HG03066 (cell line): ENCODE results near the gene TEAD1.

ENCODE experiments used
- ATAC-seq: cut with Tn5 transposase; IDR thresholded peaks from one replicate; pipeline ENCODE4 v1.9.1; 2021; ENCODE audit warnings: low read depth; ENCODE audit not compliant: unreplicated experiment

TEAD1 gene

DNA sequence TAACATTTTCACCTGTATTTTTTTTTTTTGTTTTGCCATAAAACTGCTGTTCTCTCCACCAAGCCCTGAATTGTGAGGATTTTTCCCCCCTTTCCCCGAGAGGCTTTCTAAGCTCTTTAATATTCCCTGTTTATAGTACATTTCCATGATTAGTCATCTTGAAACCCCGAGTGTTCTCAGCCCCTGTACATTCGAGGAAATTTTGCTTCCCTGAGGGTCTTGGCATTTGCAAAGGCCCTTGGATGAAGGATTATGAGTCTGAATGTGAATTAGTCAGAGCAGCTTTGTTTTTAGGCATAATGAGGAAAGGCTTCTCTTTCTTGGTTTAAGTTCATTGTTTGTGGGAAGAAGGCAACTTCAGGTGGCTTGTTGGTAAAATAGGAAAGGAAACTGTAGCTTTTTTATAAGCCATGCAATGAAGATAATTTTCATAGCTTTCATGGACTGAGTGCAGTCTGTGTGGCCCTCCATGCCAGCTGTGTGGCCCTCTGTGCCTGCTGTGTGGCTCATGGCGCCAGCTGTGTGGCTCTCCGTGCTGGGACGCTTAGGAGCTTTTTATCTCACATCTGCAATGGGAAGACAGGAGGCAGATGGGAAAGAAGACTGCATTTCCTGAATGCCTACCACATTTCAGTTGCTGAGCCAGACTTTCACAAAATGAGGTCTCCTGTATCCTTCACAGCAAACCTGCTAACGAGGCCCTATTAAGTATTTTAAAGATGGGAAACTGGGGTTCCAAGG lies 129.0 kb downstream of the TEAD1 start:
- ATAC-seq, result no peak

DNA sequence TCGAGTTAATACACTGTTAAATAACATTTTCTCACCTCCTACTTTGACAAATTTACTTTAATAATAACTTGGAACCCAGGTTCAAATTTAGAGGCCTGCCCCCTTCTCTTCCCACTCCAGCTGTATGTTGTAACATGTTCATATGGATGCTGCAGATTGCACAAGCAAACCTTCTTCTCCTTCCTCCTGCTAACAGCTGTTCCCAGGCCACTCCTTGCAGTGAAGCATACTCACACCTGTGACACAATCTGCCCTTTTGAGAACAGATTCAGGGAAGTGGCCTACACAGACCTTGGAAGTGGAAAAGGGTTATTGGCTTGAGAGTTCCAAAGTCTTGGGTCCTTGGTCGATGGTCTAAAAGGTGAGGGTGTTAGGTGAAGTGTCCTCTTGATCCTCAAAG lies 131.9 kb downstream of the TEAD1 start:
- no peak for ATAC-seq

DNA sequence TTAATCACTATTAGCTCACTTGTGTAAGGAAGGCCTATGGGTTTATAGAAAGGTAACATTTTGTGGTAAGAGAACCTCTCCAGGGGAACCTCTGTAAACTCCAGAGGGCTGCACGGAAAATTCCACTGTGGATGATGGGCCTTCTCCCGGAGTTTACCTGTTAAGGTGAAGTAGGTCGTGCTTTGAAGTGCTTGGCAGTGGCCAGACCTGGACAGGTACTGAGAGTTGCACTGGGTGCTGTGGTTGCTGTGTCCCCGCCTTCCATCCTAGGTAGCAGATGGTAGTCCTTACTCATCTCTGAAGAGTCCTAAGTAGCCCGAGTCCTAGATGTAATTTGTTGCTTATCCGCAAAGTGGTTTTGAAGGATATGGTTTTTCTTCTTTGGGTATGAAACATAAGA lies 133.4 kb downstream of the TEAD1 start:
- no peak for ATAC-seq

DNA sequence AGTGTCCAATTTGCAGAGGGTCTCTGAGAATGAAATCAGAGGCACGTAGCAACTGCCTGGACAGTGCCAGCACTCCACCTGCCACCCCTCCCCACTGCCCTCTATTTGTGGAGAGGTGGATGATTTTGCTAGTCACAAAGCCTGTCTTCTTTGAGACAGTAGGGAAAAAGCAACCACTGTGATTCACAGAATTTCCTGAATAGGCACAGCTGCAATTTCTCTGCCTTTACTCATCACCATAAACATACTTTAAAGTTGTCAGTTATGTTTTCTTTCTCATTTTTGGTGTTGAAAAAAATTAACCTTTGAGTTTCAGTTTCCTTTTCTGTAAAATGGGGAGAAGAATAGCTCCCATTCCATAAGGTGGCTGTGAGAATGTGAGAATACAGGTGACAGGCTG lies 134.3 kb downstream of the TEAD1 start:
- ATAC-seq, result no peak

DNA sequence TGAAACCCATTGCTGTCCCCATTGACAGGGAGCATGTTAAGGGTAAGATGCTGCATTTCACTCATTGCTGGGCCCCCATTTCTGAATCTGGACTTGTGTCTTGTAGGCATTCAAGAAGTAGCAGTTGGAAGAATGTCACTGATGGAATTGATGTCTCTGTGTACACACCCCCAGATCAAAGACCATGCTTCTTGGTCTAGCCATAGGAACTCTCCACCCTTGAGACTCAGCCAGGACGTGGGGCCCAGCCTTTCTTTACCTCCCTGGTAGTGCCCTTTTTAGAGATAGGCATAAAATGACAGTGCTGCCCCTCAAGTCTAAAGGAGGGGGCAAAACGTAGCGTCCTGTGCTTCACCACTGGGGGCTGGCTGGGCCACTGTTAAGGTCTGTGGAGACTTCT lies 135.1 kb downstream of the TEAD1 start:
- no peak for ATAC-seq

DNA sequence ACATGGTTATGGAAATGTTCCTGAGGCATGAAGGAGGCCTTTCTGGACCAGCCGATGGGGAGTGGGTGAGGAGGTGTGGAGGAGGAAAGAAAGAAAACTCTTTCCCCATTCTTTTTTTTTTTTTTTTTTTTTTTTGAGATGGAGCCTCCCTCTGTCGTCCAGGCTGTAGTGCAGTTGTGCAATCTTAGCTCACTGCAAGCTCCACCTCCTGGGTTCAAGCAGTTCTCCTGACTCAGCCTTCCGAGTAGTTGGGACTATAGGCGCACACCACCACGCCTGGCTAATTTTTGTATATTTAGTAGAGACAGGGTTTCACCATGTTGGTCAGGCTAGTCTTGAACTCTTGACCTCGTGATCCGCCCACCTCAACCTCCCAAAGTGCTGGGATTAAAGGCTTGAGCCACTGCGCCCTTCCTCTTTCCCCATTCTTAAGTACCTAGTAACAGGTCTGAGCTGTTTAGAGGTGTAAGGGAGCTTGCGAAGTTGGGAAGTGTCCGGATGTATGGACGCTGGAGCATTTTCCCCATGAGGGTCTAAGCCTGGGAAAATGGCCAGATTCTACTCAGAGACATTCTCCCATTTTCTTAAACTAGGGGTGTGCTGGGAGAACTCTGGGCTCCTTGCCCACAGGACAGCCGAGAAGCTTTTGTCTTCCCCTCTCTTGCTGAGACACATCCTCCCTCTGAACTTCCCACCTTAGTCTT lies 135.8 kb downstream of the TEAD1 start:
- ATAC-seq, result no peak

DNA sequence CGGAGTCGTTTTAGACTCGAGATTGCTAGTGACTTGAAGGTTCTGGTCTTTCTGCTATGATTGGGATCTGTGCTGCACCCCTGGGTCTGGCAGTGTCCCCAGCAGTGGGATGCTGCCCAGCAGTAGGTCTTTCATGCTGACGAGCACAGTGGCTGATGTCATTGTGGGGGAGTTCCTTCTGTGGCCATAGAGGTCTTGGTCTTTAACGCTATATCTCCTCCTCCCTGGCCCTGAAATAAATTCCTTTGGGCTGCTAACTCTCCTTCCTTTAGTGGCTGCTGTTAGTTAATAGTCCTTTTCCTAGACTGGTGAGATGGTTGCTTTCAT lies 136.3 kb downstream of the TEAD1 start:
- ATAC-seq, result no peak

DNA sequence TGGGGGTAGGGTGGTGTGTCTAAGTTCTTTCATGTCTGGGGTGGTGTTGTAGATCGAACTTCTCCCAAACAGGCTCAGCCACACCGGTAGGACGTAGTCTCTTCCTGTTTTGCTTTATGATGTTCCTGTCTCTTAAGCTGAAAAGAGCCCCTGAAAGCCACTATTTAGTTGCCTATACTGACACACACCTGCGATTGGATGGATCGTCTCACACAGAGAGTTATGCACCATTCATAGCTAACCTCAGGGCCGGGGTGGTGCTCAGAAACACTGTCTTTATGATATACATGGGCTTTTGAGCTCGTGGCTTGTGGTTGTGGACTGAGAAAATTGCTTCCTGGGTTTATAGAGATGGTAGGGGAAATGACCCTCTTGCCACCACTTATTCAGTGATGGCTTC lies 137.6 kb downstream of the TEAD1 start:
- no peak for ATAC-seq

DNA sequence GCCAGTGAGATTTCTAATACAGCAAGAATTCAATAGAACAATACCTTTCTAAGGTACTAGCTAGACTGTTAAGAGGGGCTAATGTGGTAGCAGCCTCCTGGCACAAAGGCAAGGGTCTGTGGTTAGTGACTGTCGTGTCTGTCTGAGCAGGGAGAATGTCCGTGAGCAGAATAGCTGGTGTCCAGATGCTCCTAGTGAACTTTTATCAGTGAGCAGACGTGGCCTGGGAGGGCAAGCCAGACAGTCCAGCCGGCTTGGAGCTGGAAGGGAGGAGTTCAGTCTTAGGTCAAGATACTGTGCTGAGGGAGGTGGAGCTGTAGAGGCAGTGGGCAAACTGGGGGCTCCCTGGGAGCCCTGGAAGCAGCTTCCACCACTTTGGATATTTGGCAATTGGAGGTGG lies 138.6 kb downstream of the TEAD1 start:
- ATAC-seq, result no peak

DNA sequence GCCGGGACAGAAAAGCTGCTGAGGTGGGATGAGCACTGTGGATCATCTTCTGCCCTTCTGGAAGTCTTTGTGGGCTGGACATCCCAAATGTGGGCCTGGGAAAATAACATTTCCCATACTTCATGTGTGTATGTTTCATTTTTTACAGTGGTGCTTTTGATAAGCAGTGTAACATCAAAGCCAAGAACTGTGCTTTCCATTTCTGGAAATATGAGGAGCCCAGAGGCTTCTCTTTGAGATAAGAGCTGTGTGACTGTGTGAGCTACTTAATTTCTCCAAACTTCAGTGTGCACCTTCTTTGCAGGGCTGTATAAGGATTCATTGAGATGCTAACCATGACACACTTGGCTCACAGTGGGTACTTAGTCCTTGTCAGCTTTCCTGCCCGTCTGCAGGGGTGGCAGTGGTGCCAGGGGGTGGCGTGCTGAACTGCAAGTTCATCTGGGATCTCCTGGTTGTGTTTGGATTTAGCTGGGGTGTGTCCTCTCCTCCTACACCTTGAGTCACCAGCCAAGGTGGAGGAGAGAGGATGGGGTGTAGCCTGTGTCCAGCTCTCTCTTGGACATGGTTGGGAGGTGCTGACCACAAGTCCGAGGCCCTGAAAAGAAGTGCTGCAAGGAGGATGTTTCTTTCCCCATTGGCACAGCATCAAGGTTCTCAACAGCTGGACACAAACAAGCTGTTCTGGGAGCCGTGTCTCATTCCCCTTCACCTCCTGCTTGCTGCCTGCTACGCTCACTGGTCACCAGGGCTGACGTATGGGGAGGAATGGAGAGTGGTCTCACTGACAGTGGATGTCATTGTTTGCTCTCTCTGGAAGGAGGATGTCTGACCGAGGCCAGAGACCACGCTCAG lies 139.4 kb downstream of the TEAD1 start:
- no peak for ATAC-seq

DNA sequence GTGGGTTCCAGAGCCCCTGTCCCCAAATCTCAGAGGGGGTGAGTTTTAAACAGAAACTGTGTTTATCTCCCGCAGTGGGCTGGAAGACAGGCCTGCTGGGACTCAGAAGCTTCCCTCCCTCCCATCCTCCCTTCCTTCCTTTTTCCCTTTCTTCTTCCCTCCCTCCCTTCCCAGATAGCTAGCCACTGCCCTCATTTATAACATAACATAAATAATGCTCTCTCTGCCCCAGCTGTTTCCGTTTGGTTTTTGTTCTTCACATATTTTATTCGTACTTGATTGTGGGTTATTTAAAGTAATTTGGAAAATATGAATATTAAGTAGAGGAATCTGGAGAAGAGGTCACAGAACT lies 140.9 kb downstream of the TEAD1 start:
- ATAC-seq, result no peak

DNA sequence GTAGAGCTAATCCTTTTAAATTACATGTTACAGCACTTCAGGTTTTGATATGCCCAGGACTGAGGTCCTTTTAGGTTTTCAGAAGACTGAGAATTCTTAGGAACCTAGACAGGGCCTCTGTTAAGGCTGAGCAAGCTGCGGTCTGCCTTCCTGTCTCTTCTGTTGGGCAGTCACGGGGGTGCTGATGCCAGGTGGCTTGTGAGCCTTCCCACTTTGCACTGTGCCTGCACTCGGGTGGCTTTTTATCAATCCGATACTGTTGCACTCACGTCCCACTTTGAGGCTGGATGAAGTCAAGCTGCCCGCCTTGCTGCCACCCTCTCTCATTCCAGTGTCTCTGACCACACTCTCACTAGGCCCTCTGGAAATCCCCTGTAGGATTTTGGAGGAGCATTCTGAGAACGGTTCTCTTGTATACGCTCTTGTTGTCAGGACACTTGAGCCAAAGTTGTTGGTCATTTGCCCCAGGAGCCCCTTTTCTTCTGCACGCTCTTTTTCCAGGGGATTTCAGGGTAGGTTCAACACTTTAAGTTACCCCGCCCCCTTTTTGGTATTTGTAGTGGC lies 141.8 kb downstream of the TEAD1 start:
- no peak for ATAC-seq

DNA sequence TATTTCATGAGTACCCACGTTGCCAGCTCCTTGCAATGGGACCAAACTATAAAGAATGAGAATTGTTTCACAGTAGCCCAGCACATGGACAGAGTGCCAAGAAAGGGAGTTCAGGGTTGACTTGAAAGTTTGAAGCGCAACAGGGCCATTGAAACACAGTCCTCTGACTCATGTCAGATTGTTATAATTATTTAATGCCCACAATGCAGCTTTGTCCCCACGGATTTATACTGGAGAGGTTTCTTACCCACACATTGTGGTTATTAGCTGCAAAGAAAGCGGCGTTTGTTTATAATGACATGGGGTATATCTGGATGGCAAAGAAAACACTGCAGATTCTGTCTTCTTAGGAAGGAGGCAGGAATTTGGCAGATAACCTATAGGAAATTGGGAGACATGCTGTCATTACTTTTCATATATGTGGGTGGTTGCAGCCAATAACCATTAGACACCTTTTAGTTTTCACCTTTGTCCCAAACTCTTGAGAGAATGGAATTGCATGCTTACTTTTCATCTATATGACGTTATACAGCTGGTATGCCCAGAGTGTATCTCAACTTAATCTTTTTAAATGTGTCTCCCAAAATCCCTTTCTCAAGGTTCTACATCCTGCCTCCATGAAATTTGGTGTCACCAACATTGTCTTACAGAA lies 143.6 kb downstream of the TEAD1 start:
- no peak for ATAC-seq

DNA sequence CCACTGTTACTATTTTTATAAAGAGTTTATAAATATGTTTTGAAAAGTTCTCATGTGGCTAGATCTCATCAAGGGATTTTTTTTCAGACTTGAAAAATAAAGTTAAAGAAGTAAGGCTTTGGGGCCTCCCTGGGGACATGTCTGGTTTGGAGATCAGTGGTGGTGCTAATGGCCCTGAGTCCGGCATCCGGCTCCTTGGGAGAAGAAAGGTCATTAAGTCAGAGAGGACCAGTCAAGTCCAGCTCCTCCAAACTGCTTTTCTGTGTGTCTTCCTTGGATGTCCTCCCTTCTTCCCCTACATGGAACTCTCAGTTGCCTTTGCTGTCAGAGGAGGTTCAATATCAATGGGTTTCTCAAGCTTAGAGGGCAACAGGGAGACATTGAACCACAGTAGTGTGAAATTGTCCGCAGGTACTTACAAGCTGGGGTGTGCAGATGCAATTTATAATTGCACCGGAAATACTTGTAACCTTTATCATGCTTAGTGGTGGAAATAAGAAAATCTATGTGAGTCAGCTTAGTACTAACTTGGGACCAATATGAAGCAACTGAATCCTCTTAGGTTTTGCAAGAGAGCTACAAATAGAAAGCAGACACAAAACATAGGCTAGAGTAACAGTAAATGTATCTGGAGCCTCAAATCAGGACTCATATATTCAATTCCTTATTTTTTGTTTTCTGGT lies 144.3 kb downstream of the TEAD1 start:
- no peak for ATAC-seq

DNA sequence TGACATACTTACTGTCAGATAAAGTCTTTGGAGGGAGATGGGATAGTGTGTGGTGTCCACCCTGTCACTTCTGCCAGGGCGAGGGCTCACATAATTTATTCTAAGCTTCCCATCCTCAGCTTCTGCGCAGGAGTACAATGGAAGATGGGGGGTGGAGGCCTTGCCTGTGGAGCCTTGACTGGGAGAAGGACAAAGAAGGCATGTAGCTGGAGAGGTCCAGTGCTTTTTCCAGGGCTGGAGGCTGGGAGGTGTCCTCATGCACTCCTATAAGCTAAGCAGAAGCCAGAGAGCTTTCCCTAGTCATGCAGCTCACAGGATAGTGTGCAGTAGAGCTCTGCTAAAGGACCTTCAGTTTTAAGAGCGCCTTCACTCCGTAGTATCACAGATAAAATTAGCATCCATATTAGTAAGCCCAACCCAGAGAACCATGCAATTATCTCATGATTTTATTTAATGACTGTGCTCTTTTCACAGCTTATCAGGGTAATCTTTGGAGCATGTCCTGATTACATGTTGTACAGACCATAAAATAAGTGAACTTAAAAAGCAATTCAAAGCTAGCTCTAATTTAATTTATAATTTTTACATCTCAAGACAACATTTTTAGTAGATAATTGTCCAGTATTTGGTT lies 148.3 kb downstream of the TEAD1 start:
- no peak for ATAC-seq

DNA sequence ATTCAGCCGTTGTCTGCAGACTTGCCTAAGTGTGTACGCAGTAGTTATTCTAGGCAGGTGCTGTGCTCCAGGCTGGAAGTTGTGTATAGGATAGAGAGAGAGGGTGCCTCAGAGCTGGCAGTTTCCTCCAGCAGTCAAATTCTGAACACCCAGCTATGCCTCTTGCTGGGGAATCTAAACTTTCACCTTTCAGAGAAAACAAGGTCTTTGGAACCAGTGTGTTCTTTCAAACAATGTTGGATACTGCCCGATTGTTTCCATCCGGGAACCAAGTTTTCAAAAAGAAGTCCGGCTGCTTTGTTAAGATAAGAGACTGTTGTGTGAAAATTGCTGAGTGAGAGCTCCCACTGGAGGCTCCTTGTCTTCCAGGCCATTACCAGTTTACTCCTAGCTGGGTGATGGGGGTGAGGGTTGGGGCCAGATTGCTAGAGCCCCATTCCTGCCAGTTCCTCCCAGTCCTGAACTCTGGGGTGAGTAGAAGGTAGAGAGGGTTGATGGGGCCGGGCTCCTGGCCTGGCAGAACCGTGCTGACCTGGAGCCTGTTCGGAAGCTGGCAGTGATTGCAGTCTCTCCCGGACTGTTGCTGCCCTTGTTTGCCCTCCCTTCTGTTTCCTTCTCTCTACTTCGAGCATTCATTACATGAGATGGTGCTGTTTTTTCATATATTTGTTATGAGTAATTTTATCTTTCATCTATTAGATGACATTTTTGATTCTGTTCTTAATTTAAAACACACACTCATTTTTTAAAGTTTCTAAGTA lies 150.2 kb downstream of the TEAD1 start:
- ATAC-seq, result no peak

DNA sequence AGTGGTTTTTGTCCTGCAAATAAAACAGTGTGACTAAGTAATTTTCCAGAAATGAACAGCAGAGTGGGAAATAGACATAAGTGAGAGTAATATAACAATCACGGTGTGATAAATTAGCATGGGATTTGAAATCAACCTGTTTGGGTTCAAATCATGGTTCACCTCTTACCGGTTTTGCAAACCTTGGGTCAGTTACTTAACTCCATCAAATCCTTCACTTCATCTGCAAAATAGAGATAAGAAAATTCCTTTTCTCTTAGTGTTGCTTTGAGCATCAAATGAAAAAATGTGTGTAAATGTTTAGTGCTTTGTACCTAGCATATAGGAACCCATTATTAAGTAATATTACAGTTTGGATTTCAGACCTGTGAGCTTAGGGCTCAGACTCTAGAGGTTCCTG lies 152.2 kb downstream of the TEAD1 start:
- ATAC-seq, result no peak

DNA sequence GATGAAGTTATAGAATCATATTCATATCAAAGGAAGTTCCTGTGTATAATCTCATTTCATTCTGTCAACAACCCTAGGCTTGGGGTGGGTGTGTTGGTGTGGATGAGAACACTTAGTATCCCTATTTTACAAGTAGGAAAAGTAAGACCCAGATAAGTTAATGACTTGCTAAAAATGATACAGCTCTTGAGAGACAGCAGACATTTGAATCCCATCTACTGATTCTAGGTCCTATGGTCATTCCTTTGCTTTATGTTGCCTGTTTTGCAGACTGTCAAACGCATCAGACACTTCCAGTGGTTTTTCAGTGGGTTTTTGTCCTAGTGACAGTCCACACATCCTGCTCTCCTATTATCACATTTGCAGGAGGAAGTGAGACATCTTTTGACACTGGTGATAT lies 153.1 kb downstream of the TEAD1 start:
- no peak for ATAC-seq
